ENCODE measurements around the gene APOA1. TPM values are rescaled to one million over a fixed set of nuclear protein-coding genes. Genes with fewer than 3 reads are reported as not detected.

APOA1 gene
- total and polyA plus RNA-seq, 2 donors (not counting 1 experiment from before 2014, with no cell fraction given): 0.46 TPM; not detected in 1

DNA sequence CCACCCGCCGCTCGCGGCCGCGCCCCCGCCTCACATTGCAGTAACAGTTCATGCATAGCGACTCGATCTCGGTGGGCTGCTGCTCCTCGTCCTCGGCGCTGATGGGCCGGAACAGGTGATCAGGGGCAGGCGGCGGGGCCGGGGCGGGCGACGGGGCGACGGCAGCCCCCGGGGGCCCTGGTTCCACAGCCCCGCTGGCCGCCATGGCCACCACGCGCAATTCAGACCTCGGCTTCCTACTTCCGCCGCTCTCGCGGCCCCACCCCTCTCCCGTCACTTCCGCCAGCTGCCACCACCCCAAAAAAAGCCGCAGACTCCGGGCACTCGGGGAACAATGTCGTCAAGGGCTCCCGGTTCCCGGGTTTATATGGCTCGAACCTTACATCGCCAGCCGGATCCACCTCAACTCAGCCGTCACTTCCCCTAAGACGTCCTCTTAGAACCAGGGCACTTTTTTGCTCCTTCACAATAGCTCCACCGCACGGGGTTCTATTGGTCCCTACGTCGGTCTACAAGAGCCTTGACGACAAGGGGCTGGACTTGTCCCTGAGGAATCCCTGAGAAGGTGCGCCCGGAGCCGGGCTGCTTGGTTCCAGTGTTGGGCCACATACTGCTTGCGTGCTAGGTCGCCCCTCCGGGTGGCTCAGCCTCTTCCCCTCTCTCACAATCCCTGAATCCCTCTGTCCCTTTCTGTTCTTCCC lies 49.5 kb downstream of the APOA1 start, which contains the start of gene ZPR1:
Gene ZPR1, minus strand, starts transcription at position 238 of the 701 bp plus-strand sequence. Its CDS starts 33 bp downstream, at position 205.
- intact Hi-C loops (cut with micrococcal nuclease): loop anchor here (1.0 to 5.0 kb wide), 4 partner anchors 15 to 539 kb away; partner anchors contain the start of genes CEP164, PCSK7, RNF214 and SIDT2
- Mint-ChIP-seq H3K4me1 (peaks cover 37% of the 10 kb centered on the region), H3K9me3 (ENCODE audit: insufficient read depth) (no peaks in the 10 kb centered on the region), H3K27me3 (peaks cover 7% of the 10 kb centered on the region), H3K27ac (peak within 1 kb of the TSS; percentile 98), H3K4me3 (peak within 1 kb of the TSS; percentile 98)
- ChIA-PET CTCF (interaction anchor here (0.8 to 7.1 kb wide), 7 partner anchors 11 to 439 kb away, joined by 3 to 80 read pairs (median 5); partner anchors contain the start of genes APOA1 and BUD13), POLR2A (interaction anchor here (0.7 to 2.3 kb wide), 3 partner anchors 13 to 356 kb away, joined by 6 to 11 read pairs (median 9); partner anchors contain the start of genes BUD13 and PAFAH1B2)
- TF ChIP-seq, protein P1, sequence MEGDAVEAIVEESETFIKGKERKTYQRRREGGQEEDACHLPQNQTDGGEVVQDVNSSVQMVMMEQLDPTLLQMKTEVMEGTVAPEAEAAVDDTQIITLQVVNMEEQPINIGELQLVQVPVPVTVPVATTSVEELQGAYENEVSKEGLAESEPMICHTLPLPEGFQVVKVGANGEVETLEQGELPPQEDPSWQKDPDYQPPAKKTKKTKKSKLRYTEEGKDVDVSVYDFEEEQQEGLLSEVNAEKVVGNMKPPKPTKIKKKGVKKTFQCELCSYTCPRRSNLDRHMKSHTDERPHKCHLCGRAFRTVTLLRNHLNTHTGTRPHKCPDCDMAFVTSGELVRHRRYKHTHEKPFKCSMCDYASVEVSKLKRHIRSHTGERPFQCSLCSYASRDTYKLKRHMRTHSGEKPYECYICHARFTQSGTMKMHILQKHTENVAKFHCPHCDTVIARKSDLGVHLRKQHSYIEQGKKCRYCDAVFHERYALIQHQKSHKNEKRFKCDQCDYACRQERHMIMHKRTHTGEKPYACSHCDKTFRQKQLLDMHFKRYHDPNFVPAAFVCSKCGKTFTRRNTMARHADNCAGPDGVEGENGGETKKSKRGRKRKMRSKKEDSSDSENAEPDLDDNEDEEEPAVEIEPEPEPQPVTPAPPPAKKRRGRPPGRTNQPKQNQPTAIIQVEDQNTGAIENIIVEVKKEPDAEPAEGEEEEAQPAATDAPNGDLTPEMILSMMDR (IDR thresholded peaks at IDR 0.05): no peak
- TF ChIP-seq EZH2 (IDR thresholded peaks at IDR 0.05; ENCODE audit: borderline replicate concordance, insufficient read depth, low read depth, low read length, poor library complexity, severe bottlenecking): no peak
- Histone ChIP-seq H3K9me3 (ENCODE audit: control extremely low read depth in 1 of 3, control insufficient read depth in 2 of 3, insufficient read depth in 1 of 3, low read length in 2 of 3) (no peaks in the 10 kb centered on the region), H3K36me3 (replicated peaks in 1 of 2; ENCODE audit: control extremely low read depth in 1 of 2, control insufficient read depth in 1 of 2, extremely low read depth in 1 of 2, insufficient read depth in 2 of 2, low read length in 1 of 2) (peaks cover 6 to 38% of the 10 kb centered on the region in 2 experiments), H3K4me2 (replicated peaks; ENCODE audit: low read depth, low read length, poor library complexity, severe bottlenecking) (peak within 1 kb of the TSS; percentile 91), H2AFZ (ENCODE audit: insufficient read depth, low read depth, low read length, poor library complexity, severe bottlenecking) (peak within 1 kb of the TSS; percentile 96), H3K4me3 (ENCODE audit: control extremely low read depth in 1 of 5, extremely low read depth in 1 of 5, insufficient read depth in 1 of 5, low read depth in 2 of 5, low read length in 4 of 5) (peak within 1 kb of the TSS; percentile 69 to 88 (median 81)), H3K27ac (ENCODE audit: low read length in 2 of 2) (peak within 1 kb of the TSS; percentile 47 to 82), H4K20me1 (ENCODE audit: control insufficient read depth, insufficient read depth, low read length, poor library complexity, severe bottlenecking) (peaks cover 4% of the 10 kb centered on the region), H3K4me1 (ENCODE audit: control insufficient read depth in 2 of 2, insufficient read depth in 2 of 2, low read length in 2 of 2) (peaks cover 22 to 29% of the 10 kb centered on the region in 2 donors), H3K27me3 (replicated peaks in 1 of 4; ENCODE audit: control extremely low read depth in 1 of 4, control insufficient read depth in 3 of 4, insufficient read depth in 4 of 4, low read length in 3 of 4) (peaks cover 0 to 10% (median 0%) of the 10 kb centered on the region in 4 experiments), H3K79me2 (ENCODE audit: control insufficient read depth, insufficient read depth, low read length) (peaks cover 34% of the 10 kb centered on the region), H3K9ac (ENCODE audit: low read length) (peak within 1 kb of the TSS; percentile 88)
- 1% methylated on average over 56 of the region's 56 CpGs for WGBS (ENCODE audit: insufficient coverage)
- DNase-seq (peak; percentile 88), ATAC-seq (ENCODE audit: low read depth) (peak; percentile 83)
